Subcutaneous adipose tissue (tissue), 4 donors: ENCODE measurements around the gene ERICH3. TPM values are rescaled to one million over a fixed set of nuclear protein-coding genes. Genes with fewer than 3 reads are reported as not detected.

ENCODE experiments used
- total RNA-seq, 4 donors: library from RNA; depleted of rRNA; stranded (reverse); fragments of >200 nt; gene quantifications; one replicate each; pipeline ENCODE4 v1.1.0, GENCODE V29; 2016
- TF ChIP-seq, protein P1 (sequence below): fragments of 450-650 bp; IDR thresholded peaks from one replicate; pipeline ENCODE4 v1.5.1; 2016; ENCODE audit warnings: low read depth, mild to moderate bottlenecking, control low read depth, antibody characterized with exemption, moderate library complexity

Gene ERICH3
- total RNA-seq, 4 donors from 2014 or later, result not detected

GRCh38 chr1:74690364-74690696 is 16.7 kb upstream of the ERICH3 start:
- TF ChIP-seq, protein P1, sequence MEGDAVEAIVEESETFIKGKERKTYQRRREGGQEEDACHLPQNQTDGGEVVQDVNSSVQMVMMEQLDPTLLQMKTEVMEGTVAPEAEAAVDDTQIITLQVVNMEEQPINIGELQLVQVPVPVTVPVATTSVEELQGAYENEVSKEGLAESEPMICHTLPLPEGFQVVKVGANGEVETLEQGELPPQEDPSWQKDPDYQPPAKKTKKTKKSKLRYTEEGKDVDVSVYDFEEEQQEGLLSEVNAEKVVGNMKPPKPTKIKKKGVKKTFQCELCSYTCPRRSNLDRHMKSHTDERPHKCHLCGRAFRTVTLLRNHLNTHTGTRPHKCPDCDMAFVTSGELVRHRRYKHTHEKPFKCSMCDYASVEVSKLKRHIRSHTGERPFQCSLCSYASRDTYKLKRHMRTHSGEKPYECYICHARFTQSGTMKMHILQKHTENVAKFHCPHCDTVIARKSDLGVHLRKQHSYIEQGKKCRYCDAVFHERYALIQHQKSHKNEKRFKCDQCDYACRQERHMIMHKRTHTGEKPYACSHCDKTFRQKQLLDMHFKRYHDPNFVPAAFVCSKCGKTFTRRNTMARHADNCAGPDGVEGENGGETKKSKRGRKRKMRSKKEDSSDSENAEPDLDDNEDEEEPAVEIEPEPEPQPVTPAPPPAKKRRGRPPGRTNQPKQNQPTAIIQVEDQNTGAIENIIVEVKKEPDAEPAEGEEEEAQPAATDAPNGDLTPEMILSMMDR, result no peak

DNA sequence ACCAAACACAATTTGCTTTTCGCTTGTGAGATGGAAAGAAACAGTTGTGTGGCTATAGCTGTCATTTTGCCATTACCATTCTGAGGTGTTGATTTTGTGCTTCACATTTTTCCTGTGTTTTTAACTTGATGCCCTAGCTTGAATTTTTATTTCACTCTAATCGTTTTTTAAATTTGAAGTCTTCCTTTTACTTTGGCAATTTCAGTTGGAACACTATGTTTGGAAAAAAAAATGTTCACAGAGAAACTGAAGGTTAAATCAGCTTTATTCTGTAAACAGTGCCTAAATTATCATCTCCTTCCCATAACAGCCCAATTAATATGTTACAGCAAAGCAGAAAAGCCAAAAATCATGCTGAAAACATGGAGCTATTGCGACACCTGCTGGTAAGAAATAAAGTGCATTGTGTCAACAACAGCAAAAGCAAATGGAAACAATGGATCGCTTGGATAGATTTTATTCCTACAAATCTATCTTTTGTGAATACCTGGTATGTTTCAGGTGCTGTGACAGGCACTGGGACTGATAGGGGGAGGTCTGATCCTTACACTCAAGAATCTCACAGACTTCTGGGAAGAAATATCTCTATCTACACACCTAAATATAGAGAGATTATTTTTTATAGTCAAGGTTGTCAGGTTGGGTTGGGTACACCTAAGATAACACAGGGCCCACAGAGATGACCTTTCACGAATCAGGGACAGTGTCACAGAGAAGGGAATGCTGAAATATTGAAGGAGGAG is 16.2 kb upstream of the ERICH3 start:
- TF ChIP-seq, protein P1, result no peak

DNA sequence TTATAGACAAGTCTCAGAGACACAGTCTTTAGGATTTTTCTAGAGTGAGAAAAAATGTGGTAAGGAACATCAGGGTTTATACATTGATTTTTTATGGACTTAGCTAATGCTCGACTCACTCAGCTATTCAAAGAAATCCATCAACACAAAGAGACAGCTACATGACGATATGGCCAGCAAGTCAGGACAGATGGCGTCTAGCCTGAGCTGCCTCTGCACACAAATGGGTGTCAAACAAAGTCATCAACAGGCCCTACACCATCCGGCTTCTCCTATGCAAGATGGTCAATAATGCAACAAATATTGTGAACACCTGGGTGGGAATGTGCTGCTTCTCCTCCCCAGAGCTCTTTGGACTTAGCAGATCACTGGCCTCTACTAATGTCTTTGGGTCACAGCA is 13.3 kb upstream of the ERICH3 start:
- TF ChIP-seq, protein P1, result no peak

DNA sequence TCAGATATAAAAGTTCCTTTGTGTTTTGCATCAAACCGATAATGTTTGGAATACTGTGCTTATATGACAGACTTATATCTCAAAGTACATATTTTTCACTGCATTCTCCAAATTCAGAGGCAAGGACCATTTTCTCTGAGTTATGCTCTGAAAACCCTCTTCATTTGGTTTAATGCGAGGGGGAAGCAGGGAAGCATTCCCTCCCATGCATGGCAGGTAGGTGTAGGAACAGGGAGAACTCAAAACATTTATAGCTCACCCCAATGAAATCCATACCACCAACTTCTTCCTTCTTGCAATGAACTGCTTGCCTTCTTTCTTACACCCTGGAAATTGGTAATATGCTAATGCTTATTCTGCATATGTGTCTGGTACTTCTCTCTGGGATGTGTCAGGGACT is 10.7 kb upstream of the ERICH3 start:
- TF ChIP-seq, protein P1, result no peak

DNA sequence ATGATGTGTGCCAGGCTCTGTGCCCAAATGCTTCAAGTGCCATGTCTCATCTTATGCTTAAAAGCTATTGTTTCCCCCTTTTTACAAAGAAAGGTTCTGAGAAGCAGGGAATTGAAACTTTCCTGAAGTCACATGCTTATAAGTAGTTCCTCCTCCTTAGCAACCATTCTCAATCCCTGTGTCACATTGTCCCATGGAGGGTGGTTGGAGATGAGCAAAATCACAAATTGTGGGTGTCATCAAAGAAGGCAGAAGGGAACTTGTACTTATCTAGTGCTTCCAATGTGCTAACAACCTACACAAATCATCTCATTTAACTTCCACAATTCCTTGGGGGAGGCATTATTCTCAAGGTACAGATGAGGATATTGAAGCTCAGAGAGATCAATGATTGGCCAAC is 10.1 kb upstream of the ERICH3 start:
- TF ChIP-seq, protein P1, result no peak

GRCh38 chr1:74681851-74682250 is 8.3 kb upstream of the ERICH3 start:
- TF ChIP-seq, protein P1, result no peak

DNA sequence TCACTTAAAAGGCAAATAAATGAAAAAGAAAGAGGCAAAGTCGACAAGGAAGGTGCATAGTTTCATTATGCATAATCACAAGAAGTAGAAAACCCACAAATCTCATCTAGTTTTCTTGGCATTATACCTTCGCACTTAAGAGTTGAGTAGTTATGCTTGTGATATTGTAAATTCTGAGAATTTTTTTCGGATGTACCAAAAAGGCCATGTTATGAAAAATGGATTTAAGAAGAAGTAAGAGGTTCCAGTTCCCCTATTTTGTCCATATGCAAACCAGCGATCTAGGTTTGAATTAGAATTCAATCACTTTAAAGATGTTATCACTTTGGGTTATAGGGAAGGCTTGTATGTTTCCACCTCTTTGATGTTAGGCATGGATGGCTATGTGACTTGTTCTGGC is 7.9 kb upstream of the ERICH3 start:
- TF ChIP-seq, protein P1, result no peak
